NCI-H748 (cell line): Measurements from ENCODE around the gene C11orf87.
A peak's percentile ranks its signal among the peaks of the same experiment; 100 is the strongest.

Experiments used
- DNase-seq: peaks from one replicate; lab custom pipeline; 2025; ENCODE audit not compliant: unreplicated experiment; lab: John Stamatoyannopoulos, UW

Gene C11orf87

DNA sequence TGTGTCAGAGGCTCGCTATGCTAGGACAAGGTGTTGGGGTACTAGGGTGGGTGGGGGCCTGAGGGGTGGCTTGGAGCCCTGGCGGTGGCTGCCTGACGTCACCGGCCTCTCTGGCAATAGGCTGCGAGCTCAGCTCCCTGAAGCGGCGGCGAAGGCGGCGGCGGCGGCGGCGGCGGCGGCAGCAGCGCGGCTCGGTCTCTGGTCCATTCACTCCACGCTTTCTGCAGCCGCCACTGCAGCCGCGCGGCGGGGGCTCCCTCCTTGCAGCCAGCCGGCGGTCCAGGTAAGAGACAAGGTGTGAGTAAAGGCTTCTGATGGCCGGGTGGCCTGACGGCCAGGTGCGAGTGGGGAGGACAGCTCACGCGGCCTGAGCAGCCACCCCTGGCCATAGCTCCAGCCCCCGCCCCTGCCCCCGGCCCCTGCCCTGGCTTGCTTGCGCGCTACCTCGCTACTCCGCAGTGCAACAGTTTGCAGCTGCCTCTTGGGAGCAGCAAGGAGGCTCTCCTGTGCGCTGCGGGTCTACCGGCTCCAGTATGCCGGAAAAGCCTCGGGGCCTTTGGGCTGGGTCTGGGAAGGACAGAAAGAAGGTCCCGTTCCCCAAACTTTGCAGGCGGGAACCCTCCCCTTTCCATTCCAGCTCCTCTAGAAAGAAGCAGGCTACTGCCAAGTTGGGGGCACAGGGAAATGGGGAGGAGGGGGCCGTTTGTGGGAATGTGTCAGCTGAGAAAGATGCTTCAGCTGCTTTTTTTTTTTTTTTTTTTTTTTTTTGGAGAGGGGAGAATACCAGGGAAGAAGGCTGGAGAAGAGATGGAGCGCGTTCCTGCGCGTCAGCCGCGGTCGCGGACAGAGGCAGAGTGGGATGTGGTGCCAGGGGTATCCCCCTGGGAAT lies at the start of gene C11orf87:
TSS of gene C11orf87 (plus strand) at position 210 of the 889 bp plus-strand sequence. CDS start 1,444 bp downstream, outside the sequence.
- peak; percentile 71 for DNase-seq

DNA sequence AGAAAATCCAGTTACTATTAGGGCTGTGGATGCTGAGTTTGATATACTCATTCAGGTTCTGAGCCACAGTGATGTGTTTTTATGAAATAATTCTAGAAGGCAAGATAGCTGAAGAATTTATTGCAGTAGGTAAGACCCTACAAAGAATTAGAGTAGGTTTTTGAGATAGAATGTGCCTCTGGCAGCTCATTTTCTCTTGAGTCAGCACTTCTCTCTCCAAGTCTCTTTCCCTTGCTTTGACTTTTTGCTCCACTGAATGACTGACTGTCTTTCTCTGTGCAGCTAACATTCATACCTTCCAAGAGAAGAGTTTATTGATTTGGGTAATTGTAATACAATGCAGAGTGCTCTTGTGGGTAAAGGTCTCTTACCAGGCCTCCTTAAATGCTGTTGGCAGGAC lies 48.0 kb upstream of the C11orf87 start:
- no peak for DNase-seq

DNA sequence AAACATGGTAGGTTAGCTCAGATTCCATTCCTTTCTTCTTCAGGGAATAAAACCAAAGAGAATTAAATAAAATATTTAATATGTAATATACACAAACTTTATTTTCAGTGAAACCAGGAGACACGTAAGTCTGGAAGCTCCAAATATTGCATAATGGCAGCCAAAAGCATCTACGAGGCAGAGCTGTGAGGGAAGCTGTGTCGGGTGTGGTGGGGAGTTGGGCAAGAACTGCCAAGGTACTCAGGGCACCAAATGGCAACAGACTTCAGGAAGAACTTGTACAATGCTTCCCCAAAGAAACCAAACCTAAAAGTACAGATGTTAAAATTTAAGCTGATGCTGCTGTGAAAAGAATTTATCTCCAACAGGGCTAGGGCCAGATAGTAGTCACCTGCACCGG lies 47.5 kb upstream of the C11orf87 start:
- DNase-seq = no peak

DNA sequence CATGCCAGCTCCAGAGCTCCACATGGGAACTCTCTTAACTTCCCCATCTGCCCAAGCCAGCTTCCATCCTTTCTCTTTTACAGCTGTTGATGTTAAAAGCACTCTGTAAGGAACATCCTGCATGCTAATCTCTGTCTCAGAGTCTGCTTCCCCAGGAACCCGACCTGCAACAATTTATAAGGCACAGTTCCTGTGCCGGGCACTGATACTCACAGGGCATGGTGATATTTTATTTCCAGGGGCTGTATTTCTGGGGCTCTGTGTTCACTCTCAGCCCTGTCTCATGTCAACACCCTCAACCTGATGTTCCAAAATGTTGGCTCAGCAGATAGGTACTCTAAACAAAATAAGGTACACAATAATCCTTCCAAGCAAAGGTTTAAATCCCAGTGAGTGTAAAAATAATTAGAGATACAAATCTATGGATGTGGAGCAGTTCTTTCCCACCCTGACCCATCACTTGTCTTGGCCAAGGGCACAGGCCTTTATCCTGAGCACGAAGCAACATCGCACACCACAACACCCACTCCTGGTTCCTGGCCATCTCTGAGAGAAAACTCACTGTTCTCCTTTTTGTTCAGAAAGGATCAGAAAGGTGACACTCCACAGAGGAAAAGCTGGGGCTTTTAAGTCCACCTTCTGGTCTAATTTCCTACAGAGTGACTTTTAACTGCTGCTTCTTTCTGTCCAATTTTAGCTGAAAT lies 44.8 kb upstream of the C11orf87 start:
- DNase-seq = no peak

DNA sequence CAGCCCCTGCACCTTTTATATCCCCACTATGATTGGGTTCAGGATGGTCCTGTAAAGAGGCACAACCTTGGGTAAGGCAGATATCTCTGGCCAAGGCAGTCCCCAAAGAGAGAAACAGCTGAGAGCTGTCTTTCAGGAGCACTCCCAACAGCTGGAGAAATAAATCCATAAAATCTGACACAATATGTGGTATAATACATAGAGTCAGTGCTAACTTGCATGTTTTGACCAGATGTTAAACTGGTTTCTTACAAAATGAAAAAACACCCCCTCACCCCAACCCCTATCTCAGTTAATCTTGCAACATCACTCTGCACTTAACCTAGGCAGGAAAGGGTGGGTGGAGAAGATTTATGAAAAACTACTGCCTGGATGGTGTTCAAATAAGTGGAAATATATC lies 44.0 kb upstream of the C11orf87 start:
- no peak for DNase-seq

DNA sequence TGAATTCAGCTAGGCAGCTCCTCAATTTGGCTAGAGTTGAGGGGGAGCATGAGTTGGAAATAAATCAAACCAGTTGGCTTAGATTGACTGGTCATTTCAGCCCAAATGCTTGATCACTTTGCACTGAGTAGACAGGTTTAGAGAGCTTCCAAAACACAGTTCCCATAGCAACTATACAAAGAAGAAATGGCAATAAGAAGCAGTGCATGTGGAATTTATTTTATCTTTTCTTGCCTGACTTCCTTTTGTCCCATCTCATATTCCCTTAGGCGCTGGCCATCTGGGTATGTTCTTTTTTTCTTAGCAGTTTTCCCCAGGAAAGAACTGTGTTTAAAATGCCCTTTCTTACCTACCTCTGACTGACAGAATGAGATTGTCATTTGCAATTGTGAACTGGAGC lies 38.7 kb upstream of the C11orf87 start:
- DNase-seq = peak; percentile 3

DNA sequence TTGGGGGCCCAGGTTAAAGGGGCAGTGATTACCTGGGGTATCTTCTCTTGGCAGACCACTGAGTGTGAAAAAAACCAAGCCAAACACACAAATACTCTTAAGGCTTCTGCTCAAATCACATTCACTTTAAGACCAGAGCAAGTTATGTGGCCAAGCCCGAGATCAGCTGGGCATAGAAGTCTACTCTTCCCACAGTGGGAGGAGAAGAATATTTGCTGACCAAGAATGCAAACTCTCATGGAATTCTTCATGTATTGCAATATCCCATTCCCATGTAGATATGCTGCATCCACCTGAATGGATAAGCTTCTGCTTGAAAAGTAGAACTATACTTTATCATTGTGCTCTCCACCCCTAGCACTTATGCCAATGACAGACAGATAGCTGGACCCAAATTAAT lies 37.1 kb upstream of the C11orf87 start:
- DNase-seq = no peak

DNA sequence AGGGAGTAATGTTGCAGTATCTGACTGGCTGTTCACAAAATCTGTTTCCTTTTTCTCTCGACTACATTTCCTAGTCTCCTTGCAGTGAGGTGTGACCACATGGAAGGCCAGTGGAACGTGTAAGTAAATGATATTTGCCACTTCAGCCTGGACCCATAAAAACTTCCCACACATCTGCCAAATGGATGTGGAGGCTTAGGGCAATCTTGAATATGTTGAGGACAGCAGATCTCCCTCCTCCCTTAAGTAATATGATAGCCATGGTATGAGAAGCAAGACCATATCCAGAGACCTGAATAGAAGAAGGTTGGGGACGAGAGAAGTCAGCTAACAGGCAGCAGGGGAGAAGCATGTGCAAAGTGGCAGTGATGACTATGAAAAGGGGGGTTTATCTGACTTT lies 33.0 kb upstream of the C11orf87 start:
- DNase-seq = no peak

DNA sequence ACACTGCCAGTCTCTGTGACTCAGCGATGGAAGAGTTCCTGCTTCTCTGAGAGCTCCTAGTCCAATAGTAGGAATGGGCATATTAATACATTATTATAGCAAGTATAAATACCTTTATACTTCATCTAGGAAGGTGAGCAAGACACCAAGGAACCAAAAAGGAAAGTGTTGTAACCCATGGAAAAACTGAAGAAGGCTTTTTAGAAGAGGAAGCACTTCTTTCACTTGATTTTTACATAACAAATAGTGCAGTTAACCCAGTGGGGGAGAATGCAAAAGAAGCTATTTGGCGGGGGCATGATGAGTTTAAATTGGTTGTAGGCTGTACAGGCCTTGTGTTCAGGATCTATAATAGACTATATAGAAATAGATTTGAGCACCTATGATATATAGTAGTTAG lies 31.2 kb upstream of the C11orf87 start:
- DNase-seq = no peak

DNA sequence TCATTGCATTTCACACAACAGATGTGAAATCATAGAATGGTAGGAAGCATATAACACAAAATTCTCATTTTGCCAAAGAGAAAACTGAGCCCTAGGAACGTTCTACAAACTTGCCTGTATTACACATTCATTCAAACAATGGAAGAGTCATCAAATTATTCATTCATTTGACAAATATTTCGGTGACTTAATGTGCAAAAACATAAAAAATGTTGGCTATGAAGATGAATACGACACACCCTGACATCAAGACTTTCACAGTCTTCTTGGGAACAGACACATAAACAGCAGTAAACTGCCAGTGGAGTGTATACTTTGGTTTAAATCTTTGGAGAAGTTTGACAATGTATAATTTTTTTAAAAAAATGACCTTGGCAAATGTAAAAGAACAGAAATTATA lies 20.4 kb upstream of the C11orf87 start:
- no peak for DNase-seq

DNA sequence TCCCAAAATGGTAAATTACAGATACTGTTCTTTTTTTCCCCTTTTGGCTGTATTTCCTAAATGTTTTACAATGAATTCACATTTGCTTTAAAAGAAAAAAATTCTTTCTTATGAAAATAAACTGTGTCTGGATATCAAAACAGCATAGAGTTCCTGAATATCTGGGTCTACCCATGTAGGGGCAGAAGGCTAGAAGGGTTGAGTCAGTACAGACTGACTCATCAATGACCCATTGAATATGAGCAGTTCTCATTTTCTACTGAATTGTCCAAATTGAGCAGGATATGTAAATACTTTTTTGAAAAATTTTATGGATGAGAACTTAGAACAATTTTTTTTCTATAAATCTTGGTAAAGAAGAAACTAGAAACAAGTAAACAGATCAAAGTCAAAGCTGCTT lies 16.3 kb upstream of the C11orf87 start:
- no peak for DNase-seq

DNA sequence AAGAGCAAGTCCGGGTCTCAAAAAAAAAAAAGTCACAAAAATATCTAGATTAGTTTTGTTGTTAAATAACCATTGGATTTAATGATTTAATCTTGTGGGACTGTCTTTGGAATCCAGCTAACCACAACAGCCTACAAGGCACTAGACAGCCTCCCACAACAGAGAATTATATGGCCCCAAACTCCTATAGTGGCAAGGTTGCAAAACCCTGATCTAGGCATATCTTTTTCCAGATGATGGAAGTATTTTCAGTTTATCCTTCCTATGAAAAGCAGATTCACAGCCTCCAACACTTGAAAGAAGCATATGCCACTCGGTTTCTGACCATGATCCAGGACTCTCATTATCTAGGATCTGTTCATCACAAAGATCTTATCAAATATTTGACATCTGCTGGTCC lies 5.4 kb upstream of the C11orf87 start:
- no peak for DNase-seq

DNA sequence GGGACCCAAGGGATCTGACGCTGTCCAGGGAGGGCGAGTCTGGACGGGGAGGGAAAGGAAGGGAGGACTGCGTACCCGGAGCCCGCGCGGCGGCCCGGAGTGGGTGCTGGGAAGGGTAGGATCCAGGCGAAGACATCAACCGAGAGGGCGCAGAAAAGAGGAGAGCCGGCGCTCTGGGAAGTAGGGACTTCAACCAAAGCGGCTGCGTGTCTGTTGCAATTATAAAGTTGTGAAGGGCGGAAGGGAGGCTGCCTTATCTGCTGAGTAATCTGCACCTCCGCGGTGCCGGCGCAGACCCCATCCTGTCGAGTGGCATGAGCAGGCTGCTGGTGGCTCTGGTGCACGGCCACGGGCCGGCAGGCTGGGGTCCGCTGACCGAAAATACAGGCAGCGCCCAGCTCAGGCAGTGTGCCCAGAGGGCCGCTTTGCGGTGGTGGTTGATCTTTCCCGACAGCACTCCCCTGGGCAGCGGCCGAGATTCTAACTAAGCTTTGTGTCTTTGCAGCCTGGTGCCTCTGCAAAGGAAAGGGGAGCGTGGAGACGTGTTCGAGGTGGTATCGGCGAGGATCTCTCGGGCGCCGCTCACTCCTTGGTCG lies 978 bp downstream of the C11orf87 start:
- peak; percentile 69 for DNase-seq

DNA sequence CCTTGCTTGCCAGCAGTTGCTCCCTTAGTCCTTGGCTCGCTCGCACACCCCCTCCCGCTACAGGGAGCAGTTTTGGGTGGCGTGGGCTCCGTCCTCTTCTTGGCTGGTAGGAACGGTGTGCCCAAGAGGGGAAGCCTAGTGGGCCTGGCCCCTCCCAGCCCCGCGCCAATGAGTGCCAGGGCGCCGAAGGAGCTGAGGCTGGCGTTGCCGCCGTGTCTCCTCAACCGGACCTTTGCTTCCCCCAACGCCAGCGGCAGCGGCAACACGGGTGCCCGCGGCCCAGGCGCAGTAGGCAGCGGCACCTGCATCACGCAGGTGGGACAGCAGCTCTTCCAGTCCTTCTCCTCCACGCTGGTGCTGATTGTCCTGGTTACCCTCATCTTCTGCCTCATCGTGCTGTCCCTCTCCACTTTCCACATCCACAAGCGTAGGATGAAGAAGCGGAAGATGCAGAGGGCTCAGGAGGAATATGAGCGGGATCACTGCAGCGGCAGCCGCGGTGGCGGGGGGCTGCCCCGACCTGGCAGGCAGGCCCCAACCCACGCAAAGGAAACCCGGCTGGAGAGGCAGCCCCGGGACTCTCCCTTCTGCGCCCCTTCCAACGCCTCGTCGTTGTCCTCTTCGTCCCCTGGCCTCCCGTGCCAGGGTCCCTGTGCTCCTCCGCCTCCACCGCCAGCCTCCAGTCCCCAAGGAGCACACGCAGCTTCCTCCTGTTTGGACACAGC lies 1.6 kb downstream of the C11orf87 start:
- peak; percentile 54 for DNase-seq

DNA sequence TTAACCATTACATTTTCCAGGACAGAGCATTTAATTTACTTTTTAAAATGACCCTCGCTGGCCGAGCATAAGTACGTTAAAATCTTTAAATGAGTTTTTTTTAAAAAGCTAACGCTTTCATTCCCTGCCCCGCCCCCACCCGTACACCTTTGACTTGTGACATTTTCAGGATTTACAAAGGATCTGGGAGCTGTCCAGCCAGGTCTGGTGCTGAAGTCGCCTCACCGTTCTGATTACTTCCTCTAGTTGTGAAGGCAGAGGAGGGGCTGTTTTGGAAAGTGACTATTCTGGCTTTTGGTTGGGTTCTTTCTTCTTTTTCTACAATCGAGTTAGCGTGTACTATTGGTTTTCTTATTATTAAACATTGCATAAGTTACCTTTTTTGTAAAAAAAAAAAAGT lies 2.9 kb downstream of the C11orf87 start:
- no peak for DNase-seq

DNA sequence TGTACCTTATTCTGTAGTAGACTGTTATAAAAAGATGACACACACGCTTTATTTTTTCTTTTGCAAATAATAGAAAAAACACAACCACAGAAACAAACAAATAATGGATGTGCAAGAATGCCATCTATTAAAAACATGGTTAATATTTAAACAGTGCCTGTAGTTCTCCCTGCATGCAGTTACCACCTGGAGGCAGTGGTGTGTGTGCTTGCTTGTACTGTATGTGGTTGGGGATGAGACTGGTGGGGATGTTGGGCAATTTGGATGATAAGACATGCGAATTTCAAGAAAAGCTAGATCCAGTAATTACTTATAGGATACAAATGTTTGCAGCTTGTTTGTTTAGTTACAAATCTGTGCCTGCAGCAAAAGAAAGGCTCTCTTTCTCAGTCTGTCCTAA lies 3.6 kb downstream of the C11orf87 start:
- DNase-seq = peak; percentile 36

DNA sequence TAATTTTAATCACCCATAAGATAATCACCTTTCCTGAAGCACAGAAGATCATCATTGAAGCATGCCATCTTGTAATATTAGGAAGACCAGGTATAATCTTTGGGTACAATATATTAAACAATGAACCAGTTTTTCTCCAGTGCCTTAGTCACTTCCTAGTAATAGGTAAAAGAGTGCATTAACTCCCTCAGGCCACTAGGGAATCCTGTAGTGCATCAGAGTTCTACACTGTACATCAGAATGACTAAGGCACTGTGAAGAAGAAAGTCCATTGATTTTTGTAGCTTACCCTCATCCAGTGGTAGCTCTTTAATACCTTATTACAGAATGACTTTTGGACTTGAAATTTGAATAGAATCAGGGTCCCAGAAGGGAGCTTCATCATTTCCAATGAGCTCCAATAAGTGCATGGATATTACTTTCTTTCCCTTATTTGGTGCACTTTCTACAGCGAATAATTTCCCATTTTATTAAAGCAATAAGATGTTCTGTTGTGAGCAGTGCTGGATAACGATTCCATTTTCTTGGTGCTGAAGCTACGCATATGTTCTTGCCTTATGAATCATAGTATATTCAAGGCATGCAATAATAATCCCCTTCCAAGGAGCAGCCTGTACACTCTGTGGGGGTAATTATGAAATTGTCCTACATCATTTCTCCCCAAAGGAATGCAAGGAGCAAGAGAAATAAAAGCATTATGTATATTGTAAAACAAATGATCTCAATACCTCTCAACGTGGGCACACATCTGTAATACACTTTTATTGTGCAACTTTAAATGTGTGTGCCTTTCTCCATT lies 4.7 kb downstream of the C11orf87 start:
- DNase-seq = peak; percentile 28

DNA sequence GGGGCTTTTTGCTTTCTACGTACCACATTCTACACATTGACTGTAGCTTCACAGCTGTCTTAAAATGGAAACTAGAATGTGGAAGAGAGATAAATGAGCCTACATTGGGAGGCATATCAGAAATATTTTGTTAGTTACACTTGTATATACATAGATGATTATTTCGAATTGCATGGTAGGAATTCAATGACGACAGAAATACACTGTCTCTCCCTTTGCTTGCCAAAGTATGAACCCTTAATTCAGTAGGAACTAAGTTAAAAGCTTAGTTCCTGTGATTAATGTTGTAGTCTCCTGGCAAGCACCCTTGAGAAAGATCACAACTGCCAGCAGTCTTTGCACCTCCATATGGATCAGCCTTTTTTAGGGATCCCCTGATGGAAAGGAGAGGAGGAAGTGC lies 10.1 kb downstream of the C11orf87 start:
- no peak for DNase-seq

DNA sequence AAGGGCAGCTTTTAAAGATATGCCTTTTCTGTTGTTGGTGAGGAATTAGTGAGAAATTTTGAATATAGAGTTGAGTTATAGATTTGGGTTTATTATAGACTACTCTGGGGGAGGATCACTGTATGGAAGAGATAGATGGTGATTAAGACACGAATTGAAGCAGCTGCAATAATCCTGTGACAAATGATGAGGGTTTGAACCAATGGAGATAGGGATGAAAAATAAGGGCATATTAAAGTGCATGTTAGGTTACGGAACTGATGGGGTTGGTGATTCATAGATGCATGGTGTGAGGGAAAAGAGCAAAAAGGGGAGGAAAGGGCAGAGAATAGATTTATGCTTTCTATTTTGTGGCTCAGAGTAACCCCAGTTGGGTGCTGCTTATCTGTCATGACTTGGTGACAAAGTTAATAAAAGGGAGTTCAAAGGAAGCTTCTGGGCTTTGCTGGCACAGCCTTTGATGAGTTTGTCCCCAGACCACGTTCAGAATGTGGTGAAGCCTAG lies 11.8 kb downstream of the C11orf87 start:
- DNase-seq = no peak

DNA sequence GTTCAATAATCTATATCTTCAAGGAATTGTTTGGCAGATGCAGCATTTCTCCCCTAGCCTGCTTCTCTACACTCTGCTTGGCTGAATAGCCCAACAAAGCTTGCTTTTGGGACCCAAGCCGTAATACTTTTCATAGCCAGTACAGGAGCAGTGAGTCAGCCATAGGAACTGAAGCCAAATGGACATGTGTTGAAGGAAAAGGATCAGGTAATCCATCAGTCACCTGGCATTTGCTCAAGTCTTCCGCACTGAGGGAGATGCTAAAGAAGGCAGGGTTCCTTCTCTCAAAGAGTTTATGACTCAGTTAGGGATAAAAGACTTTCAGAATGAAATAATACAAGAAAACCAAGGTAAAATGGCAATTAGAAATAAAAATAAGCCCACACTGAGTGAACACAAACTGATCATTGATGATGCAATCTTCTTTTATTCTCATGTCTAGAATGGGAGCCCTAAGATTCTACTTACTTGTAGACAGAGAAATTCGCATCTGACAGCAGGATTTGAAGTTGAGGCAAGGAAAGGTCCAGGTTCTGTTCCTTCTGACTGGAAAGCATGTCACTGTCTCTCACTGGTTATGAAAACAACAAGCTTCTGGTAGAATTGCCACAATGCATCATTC lies 13.2 kb downstream of the C11orf87 start:
- DNase-seq = no peak
